ENCODE results near the gene WDR64. TPM values are rescaled to one million over a fixed set of nuclear protein-coding genes. Genes with fewer than 3 reads are reported as not detected.
"Not testable (repeated sequence)": the region's sequence is repeated elsewhere in the genome, so short reads cannot be mapped to it uniquely, and the experiment has no call there.

WDR64 gene
- total RNA-seq, 1 experiment from 2014 or later, result not detected

DNA sequence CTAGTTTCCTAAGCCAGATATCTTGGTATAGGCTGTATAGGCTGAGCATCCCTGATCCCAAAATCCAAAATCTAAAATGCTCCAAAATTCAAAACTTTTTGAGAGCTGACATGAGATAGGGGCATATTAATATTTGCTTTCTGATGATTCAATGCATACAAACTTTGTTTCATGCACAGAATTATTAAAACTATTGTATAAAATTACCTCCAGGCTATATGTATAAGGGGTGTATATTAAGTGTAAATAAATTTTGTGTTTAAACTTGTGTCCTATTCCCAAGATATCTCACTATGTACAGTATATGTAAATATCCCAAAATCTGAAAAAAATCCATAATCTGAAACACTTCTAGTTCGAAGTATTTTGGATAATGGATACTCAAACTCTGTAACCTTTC, 2.6 kb downstream of the WDR64 start:
- H3K4me2 ChIP-seq, result no peak overlapping the region
- H3K9me3 ChIP-seq (ENCODE audit: insufficient read depth, low read depth), result no peaks in the 10 kb centered on the region
- H4K20me1 ChIP-seq (ENCODE audit: insufficient read depth), result no peaks in the 10 kb centered on the region
- no peak overlapping the region for H2AFZ ChIP-seq
- POLR2A ChIA-PET (ENCODE audit: unreplicated experiment), result no interaction called here
- no peak overlapping the region for H3K27ac ChIP-seq
- CTCF ChIA-PET, result no interaction called here
- H3K27me3 ChIP-seq (ENCODE audit: insufficient read depth, low read depth), result no peaks in the 10 kb centered on the region
- 0 out of 2 replicates have a peak, but pooled peaks cover 6% of the 10 kb centered on the region for H3F3A ChIP-seq (ENCODE audit: insufficient read depth, low read depth)
- BruUV-seq (replicated peaks), result no TSS peak
- intact Hi-C loops (cut with micrococcal nuclease; ENCODE audit: unreplicated experiment), result no loop called here
- no peaks in the 10 kb centered on the region for H3K36me3 ChIP-seq (ENCODE audit: low read depth)
- no peak for DNase-seq
- no peaks in the 10 kb centered on the region for H3K79me2 ChIP-seq (ENCODE audit: low read depth)
- H3K9me2 ChIP-seq (ENCODE audit: insufficient read depth), result no peaks in the 10 kb centered on the region
- peaks cover 11% of the 10 kb centered on the region for H3K4me1 ChIP-seq (replicated peaks; ENCODE audit: insufficient read depth)
- no peak overlapping the region for H3K4me3 ChIP-seq
- TF ChIP-seq, protein P1, sequence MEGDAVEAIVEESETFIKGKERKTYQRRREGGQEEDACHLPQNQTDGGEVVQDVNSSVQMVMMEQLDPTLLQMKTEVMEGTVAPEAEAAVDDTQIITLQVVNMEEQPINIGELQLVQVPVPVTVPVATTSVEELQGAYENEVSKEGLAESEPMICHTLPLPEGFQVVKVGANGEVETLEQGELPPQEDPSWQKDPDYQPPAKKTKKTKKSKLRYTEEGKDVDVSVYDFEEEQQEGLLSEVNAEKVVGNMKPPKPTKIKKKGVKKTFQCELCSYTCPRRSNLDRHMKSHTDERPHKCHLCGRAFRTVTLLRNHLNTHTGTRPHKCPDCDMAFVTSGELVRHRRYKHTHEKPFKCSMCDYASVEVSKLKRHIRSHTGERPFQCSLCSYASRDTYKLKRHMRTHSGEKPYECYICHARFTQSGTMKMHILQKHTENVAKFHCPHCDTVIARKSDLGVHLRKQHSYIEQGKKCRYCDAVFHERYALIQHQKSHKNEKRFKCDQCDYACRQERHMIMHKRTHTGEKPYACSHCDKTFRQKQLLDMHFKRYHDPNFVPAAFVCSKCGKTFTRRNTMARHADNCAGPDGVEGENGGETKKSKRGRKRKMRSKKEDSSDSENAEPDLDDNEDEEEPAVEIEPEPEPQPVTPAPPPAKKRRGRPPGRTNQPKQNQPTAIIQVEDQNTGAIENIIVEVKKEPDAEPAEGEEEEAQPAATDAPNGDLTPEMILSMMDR (conservative IDR thresholded peaks at IDR 0.05), result no peak
- TF ChIP-seq EZH2 (IDR thresholded peaks at IDR 0.05; ENCODE audit: low read depth), result no peak

DNA sequence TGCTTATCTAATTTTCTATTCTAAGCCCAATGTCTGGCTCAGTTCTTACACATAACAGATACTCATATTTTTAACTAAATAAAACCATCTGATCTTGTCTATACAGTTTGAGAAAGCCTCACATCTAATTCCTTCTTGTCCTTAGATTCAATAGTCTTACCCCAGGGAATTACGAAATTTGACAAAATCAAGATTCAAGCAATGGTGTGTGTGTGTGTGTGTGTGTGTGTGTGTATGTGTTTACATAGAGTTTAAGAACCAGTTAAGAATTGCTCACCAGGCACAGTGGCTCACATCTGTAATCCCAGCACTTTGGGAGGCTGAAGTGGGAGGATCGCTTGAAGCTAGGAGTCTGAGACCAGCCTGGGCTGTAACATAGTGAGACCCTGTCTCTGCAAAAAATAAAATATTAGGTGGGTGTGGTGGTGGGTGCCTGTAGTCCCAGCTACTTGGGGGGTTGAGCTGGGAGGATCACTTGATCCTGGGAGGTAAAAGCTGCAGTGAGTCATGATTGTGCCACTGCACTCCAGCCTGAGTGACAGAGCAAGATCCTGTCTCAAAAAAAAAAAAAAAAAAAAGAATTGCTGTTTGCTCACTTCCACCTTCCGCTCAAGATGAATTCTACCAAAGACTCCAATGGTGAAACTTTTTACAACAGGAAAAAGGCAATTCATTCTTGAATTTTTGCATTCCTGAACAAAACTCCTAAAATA, 6.2 kb downstream of the WDR64 start:
- Histone ChIP-seq H3K4me1 (replicated peaks; ENCODE audit: insufficient read depth) (peaks cover 11% of the 10 kb centered on the region), H3K9me2 (ENCODE audit: insufficient read depth) (no peaks in the 10 kb centered on the region), H3K4me2 (no peak overlapping the region), H3K27ac (no peak overlapping the region), H3K9me3 (ENCODE audit: insufficient read depth, low read depth) (no peaks in the 10 kb centered on the region), H4K20me1 (ENCODE audit: insufficient read depth) (no peaks in the 10 kb centered on the region), H3K36me3 (ENCODE audit: low read depth) (no peaks in the 10 kb centered on the region), H3F3A (ENCODE audit: insufficient read depth, low read depth) (0 out of 2 replicates have a peak, but pooled peaks cover 6% of the 10 kb centered on the region), H2AFZ (no peak overlapping the region), H3K79me2 (ENCODE audit: low read depth) (no peaks in the 10 kb centered on the region), H3K4me3 (no peak overlapping the region), H3K27me3 (ENCODE audit: insufficient read depth, low read depth) (no peaks in the 10 kb centered on the region)
- ChIA-PET POLR2A (ENCODE audit: unreplicated experiment) (no interaction called here), CTCF (no interaction called here)
- DNase-seq, result peak in 1 of 2 experiments; percentile 46
- no TSS peak for BruUV-seq (replicated peaks)
- intact Hi-C loops (cut with micrococcal nuclease; ENCODE audit: unreplicated experiment), result no loop called here
- no peak for TF ChIP-seq EZH2 (IDR thresholded peaks at IDR 0.05; ENCODE audit: low read depth)
- TF ChIP-seq, protein P1 (conservative IDR thresholded peaks at IDR 0.05), result no peak

DNA sequence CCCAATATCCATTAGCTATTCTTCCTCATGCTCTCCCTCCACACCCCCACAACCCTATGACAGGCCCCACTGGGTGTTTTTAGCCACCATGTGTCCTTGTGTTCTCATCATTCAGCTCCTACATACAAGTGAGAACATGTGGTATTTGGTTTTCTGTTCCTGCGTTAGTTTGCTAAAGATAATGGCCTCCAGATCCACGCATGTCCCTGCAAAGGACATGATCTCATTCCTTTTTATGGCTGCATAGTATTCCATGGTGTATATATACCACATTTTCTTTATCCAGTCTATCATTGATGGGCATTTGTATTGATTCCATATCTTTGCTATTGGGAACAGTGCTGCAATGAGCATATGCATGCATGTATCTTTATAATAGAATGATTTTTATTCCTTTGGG, 6.9 kb downstream of the WDR64 start:
- H3K4me2 ChIP-seq; H3K36me3 ChIP-seq (ENCODE audit: low read depth); H3K9me2 ChIP-seq (ENCODE audit: insufficient read depth); H2AFZ ChIP-seq; H3K27ac ChIP-seq; H3K79me2 ChIP-seq (ENCODE audit: low read depth); intact Hi-C loops (cut with micrococcal nuclease; ENCODE audit: unreplicated experiment); CTCF ChIA-PET; H3K9me3 ChIP-seq (ENCODE audit: insufficient read depth, low read depth); POLR2A ChIA-PET (ENCODE audit: unreplicated experiment); H3F3A ChIP-seq (ENCODE audit: insufficient read depth, low read depth); H4K20me1 ChIP-seq (ENCODE audit: insufficient read depth); H3K4me3 ChIP-seq; BruUV-seq (replicated peaks); DNase-seq; H3K27me3 ChIP-seq (ENCODE audit: insufficient read depth, low read depth): not testable (repeated sequence)
- peaks cover 11% of the 10 kb centered on the region for H3K4me1 ChIP-seq (replicated peaks; ENCODE audit: insufficient read depth)
